Measurements from ENCODE around the gene RSPO3. TPM values are rescaled to one million over a fixed set of nuclear protein-coding genes. Genes with fewer than 3 reads are reported as not detected.
"Not testable (repeated sequence)": the region's sequence is repeated elsewhere in the genome, so short reads cannot be mapped to it uniquely, and the experiment has no call there.

The RSPO3 gene
- total RNA-seq, 3 donors from 2014 or later: 1.5 to 12.0 (median 9.1) TPM

GRCh38 chr6:127090051-127090450, 28.4 kb upstream of the RSPO3 start:
- ATAC-seq (no peak), DNase-seq (no peak)
- intact Hi-C loops (cut with DNase I, micrococcal nuclease): no loop called here
- no peaks in the 10 kb centered on the region for H3K9me3 ChIP-seq
- no peak for TF ChIP-seq CTCF (IDR thresholded peaks at IDR 0.05)
- H3K4me1 ChIP-seq (ENCODE audit: low read depth): no peaks in the 10 kb centered on the region
- no peak overlapping the region for H3K4me3 ChIP-seq
- H3K36me3 ChIP-seq (ENCODE audit: low read depth): no peaks in the 10 kb centered on the region

GRCh38 chr6:127092466-127092865, 26.0 kb upstream of the RSPO3 start:
- no peaks in the 10 kb centered on the region for H3K36me3 ChIP-seq (ENCODE audit: low read depth)
- ATAC-seq (no peak), DNase-seq (no peak)
- H3K4me3 ChIP-seq: no peak overlapping the region
- TF ChIP-seq CTCF (IDR thresholded peaks at IDR 0.05): no peak
- H3K9me3 ChIP-seq: no peaks in the 10 kb centered on the region
- intact Hi-C loops (cut with DNase I, micrococcal nuclease): no loop called here
- H3K4me1 ChIP-seq (ENCODE audit: low read depth): no peaks in the 10 kb centered on the region

- DNase-seq (no peak), ATAC-seq (no peak)
- TF ChIP-seq CTCF (IDR thresholded peaks at IDR 0.05): no peak
- Histone ChIP-seq H3K36me3 (ENCODE audit: low read depth) (no peaks in the 10 kb centered on the region), H3K9me3 (no peaks in the 10 kb centered on the region), H3K4me1 (ENCODE audit: low read depth) (no peaks in the 10 kb centered on the region), H3K4me3 (no peak overlapping the region)
- intact Hi-C loops (cut with DNase I, micrococcal nuclease): no loop called here
Measured at GRCh38 chr6:127094791-127095190, 23.7 kb upstream of the RSPO3 start.

- Histone ChIP-seq H3K4me1 (ENCODE audit: low read depth) (no peaks in the 10 kb centered on the region), H3K9me3 (no peaks in the 10 kb centered on the region), H3K36me3 (ENCODE audit: low read depth) (no peaks in the 10 kb centered on the region), H3K4me3 (no peak overlapping the region)
- intact Hi-C loops (cut with DNase I, micrococcal nuclease): no loop called here
- ATAC-seq: no peak
- TF ChIP-seq CTCF (IDR thresholded peaks at IDR 0.05): no peak
- no peak for DNase-seq
Measured at GRCh38 chr6:127096167-127096566, 22.3 kb upstream of the RSPO3 start.

- H3K36me3 ChIP-seq (ENCODE audit: low read depth); H3K4me3 ChIP-seq; H3K9me3 ChIP-seq; intact Hi-C loops (cut with DNase I, micrococcal nuclease); H3K4me1 ChIP-seq (ENCODE audit: low read depth); DNase-seq; ATAC-seq: not testable (repeated sequence)
Measured at GRCh38 chr6:127097442-127097841, 21.0 kb upstream of the RSPO3 start.

- ATAC-seq (no peak), DNase-seq (no peak)
- H3K4me1 ChIP-seq (ENCODE audit: low read depth): no peaks in the 10 kb centered on the region
- intact Hi-C loops (cut with DNase I, micrococcal nuclease): no loop called here
- H3K9me3 ChIP-seq: no peaks in the 10 kb centered on the region
- no peak overlapping the region for H3K4me3 ChIP-seq
- H3K36me3 ChIP-seq (ENCODE audit: low read depth): no peaks in the 10 kb centered on the region
- no peak for TF ChIP-seq CTCF (IDR thresholded peaks at IDR 0.05)
Measured at GRCh38 chr6:127100510-127101140, 17.8 kb upstream of the RSPO3 start.

Measured in mucosa of descending colon (tissue), 3 donors.